Left lobe of liver (tissue), 2 donors: Measurements from ENCODE around the gene SYT3. TPM values are rescaled to one million over a fixed set of nuclear protein-coding genes. Genes with fewer than 3 reads are reported as not detected.
"Not testable (repeated sequence)": the region's sequence is repeated elsewhere in the genome, so short reads cannot be mapped to it uniquely, and the experiment has no call there.

ENCODE experiments used
- ATAC-seq: fragments of 200-7000 bp; cut with Tn5 transposase; one replicate; pipeline ENCODE4 v1.9.1; 2020; ENCODE audit warnings: mild to moderate bottlenecking, moderate library complexity
- DNase-seq: peaks from one replicate; pipeline ENCODE4 v3.0.0-alpha.2; 2020; ENCODE audit warnings: low spot score
- total RNA-seq: library from RNA; stranded (reverse); gene quantifications from one replicate; pipeline ENCODE4 v1.2.1, GENCODE V29; 2021
- donor health status: DM: no; HTN: no; CAD: no; lungs with moderate emphysema.
- donor health status: DM: no; HTN: yes; CAD: no.

Gene SYT3
- total RNA-seq, 1 donor from 2014 or later: not detected

DNA sequence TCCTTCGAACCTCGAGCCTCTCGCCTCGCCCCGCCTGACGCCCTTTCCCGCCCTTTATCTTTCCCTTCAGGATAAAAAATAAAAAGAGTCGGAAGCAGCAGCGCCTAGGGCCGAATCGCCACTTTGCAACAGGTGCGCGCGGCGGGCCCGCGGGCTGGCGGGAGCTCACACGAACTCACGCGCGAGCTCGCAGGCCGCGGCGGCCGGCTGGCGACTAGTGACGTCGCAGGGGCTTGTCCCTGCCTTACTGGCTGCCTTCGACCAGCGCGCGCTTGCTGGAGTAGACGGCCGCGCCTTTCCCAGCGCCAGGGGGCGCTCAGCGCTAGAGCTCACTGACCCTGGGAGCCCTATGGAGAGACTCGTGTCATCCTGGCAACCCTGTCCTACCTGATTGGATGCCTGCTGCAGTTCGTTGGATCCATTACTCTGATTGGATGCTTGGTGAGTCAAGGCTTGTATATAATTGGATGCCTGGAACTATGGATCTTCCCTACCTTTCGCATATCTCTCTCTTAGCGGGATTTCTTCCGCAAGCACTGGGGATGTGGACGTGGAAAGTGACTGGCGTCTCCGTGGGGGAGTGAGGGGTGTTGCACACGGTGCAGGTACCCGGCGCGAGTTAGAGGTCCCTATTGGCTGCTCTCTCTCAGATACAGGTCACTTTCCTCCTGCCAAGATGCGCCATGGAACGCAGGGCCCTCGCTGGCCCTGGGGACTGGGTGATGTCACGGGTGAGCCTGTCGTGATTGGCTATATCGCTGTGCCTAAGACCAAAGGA, 33.4 kb downstream of the SYT3 start:
- DNase-seq, ATAC-seq: not testable (repeated sequence)

DNA sequence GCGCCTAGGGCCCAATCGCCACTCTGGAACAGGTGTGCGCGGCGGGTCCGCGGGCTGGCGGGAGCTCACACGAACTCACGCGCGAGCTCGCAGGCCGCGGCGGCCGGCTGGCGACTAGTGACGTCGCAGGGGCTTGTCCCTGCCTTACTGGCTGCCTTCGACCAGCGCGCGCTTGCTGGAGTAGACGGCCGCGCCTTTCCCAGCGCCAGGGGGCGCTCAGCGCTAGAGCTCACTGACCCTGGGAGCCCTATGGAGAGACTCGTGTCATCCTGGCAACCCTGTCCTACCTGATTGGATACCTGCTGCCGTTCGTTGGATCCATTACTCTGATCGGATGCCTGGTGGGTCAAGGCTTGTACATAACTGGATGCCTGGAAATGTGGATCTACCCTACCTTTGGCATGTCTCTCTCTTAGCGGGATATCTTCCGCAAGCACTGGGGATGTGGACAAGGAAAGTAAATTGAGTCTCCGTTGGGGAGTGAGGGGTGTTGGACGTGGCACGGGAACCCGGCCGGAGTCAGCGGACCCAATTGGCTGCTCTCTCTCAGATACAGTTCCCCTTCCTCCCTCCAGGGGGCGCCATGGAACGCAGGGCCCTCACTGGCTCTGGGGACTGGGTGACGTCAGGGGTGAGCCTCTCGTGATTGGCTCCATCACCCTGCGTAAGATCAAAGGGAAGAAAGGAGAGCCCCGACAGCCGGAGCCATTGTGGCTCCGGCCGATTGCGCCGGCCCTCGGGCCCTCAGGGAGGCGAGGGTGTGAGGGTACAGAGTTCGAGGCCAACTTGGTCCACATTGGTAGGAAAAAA, 35.2 kb downstream of the SYT3 start:
- DNase-seq, ATAC-seq: not testable (repeated sequence)

DNA sequence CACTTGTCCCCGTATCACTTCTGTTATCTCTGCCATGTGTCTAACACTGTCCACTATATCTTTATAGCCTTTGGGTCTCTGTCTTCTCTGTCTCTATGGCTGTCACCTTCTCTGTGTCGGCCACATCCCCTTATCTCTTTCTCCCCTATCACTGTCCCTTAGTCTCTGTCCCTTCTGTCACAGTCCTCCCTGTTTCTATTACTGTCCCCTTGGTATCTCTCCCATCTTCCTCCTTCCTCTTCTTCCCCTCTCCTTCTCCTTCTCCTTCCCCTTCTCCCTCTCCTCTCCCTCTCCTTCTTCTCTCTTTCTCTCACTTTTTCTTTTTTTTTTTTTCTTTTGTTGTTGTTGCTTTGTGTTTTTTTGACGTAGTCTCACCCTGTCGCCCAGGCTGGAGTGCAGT, 36.7 kb downstream of the SYT3 start:
- ATAC-seq: no peak
- no peak for DNase-seq

DNA sequence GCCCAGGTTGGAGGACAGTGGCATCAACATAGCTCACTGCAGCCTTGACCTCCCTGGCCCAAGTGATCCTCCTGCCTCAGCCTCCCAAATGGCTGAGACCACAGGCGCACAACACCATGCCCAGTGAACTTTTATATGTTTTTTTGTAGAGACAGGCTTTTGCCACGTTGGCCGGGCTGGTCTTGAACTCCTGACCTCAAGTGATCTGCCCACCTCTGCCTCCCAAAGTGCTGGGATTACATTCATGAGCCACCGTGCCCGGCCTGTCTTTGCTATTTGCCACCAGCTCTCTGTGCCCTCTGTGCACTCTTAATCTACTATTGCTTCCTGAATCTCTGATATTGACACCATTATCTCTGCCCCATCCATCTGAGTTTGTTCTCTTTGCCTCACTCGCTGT, 37.2 kb downstream of the SYT3 start:
- no peak for DNase-seq
- ATAC-seq: no peak

GRCh38 chr19:50602089-50602422, 37.6 kb downstream of the SYT3 start:
- ATAC-seq (no peak), DNase-seq (no peak)

DNA sequence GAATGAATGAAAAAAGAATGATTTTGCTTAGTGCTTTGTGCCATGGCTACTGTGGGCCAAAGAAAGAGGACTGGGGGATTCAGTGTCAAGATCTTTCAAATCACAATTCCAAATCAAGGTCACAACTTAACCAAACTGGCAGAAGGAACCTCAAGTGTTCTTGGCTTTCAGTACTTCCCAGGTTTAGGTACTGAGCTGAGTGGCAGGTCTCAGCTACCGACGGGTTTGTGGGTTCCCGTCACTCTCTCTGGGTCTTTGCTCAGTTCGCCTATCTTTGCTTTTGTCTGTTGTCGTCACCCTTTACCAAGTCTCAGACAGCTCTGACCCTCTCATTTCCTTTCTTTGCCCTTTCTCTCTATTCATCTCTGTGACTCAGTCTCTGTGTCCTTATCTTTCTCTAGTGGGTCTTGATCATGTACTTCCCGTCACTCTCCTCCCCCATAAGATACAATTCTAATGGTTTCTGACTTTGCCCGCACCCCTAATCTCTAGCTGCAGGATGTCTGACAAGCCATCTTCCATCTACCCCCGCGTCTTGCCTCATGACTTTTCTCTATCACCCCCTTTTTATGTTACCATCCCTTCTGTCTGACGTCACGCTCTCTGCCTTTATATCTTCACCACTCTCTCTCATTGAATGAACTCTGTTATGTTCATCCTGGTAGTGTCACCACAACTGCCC, 38.1 kb downstream of the SYT3 start:
- DNase-seq: no peak
- no peak for ATAC-seq

GRCh38 chr19:50599427-50599826, 40.3 kb downstream of the SYT3 start:
- no peak for DNase-seq
- no peak for ATAC-seq

- DNase-seq (no peak), ATAC-seq (no peak)
Observed at GRCh38 chr19:50590191-50590590, 49.5 kb downstream of the SYT3 start.

DNA sequence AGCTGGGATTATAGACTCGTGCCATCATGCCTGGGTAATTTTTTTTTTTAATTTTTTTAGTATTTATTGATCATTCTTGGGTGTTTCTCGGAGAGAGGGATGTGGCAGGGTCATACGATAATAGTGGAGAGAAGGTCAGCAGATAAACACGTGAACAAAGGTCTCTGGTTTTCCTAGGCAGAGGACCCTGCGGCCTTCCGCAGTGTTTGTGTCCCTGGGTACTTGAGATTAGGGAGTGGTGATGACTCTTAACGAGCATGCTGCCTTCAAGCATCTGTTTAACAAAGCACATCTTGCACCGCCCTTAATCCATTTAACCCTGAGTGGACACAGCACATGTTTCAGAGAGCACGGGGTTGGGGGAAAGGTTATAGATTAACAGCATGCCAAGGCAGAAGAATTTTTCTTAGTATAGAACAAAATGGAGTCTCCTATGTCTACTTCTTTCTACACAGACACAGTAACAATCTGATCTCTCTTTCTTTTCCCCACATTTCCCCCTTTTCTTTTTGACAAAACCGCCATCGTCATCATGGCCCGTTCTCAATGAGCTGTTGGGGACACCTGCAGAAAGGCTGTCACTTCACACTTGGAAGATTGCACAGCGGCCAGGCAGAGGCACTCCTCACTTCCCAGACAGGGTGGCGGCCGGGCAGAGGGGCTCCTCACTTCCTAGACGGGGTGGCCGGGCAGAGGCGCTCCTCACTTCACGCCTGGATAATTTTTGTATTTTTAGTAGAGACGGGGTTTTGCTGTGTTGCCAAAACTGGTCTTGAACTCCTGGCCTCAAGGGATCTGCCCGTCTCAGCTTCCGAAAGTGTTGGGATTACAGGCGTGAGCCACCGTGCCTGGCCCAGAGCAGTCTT, 57.7 kb downstream of the SYT3 start:
- not testable (repeated sequence) for ATAC-seq, DNase-seq

GRCh38 chr19:50580970-50581634, 58.6 kb downstream of the SYT3 start:
- no peak for DNase-seq
- ATAC-seq: no peak

DNA sequence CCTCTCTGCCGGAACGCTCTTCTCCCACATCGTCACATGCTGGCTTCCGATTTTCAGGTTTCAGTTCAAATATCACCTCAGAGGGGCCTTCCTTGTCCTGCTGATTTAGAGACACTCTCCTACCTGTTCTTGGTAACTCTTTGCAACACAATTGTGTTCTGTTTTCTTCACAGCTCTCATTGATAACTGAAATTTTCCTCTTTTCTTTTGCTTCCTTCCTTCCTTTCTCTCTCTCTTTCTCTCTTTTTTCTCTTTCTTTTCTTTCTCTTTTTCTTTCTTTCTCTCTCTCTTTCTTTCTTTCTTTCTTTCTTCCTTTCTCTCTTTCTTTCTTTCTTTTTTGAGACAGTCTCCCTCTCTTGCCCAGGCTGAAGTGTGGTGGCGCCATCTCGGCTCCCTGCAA, 59.4 kb downstream of the SYT3 start:
- ATAC-seq: no peak

GRCh38 chr19:50576769-50577168, 62.9 kb downstream of the SYT3 start:
- not testable (repeated sequence) for ATAC-seq, DNase-seq

More for the DNA sequence above, 59.4 kb downstream of the SYT3 start:
- DNase-seq: no peak

DNA sequence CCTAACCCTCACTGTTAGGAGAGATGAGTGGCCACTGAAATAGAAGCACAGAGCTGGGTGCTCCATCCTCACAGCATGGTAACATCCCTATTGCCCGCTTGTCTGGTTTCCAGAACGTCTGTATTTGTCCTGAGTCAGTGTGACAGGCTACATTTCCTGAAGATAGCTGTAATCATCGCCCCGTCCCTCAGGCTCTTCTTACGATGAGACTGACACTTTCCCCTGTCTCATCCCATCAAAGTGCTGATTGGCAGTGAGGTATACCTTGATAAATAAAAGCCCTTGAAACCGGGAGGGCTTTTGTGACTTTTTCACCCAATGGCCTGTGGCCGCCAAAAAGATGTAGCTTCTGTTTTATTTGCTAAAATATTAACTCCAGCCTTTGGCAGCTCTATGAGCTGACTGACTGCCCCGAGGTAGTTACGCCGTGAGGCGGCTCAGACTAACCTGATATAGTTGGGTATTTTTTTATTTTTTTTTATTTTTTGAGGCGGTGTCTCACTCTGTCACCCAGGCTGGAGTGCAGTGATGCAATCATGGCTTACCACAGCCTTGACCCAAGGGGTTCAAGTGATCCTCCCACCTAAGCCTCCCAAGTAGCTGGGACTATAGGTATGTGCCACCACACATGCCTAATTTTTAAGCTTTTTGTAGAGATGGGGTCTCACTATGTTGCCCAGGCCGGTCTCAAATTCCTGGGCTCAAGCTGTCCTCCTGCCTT, 65.8 kb downstream of the SYT3 start:
- no peak for ATAC-seq
- no peak for DNase-seq

Other genes starting within 250 kb of the SYT3 start
- not detected for gene SPIB, start 220.9 kb downstream of the SYT3 start, total RNA-seq
- not detected for gene MYBPC2, start 207.0 kb downstream of the SYT3 start, total RNA-seq
- 55.2 TPM for gene EMC10, start 163.4 kb downstream of the SYT3 start, total RNA-seq
- 1.8 TPM for gene GARIN5A, start 163.0 kb downstream of the SYT3 start, total RNA-seq
- gene JOSD2, start 128.7 kb downstream of the SYT3 start, total RNA-seq: 22.8 TPM
- gene ASPDH, start 126.0 kb downstream of the SYT3 start, total RNA-seq: 61.1 TPM
- 0.53 TPM for gene LRRC4B, start 71.4 kb downstream of the SYT3 start, total RNA-seq
- gene C19orf81, start 9.6 kb upstream of the SYT3 start, total RNA-seq: not detected
- 0.23 TPM for gene SHANK1, start 79.9 kb upstream of the SYT3 start, total RNA-seq
- 2.8 TPM for gene CLEC11A, start 83.5 kb upstream of the SYT3 start, total RNA-seq
- gene GPR32, start 130.6 kb upstream of the SYT3 start, total RNA-seq: not detected
- not detected for gene ACP4, start 150.5 kb upstream of the SYT3 start, total RNA-seq
- gene KLK1, start 183.9 kb upstream of the SYT3 start, total RNA-seq: 0.75 TPM
- gene KLK15, start 193.7 kb upstream of the SYT3 start, total RNA-seq: not detected
- gene KLK3, start 215.0 kb upstream of the SYT3 start, total RNA-seq: not detected
- not detected for gene KLK2, start 233.6 kb upstream of the SYT3 start, total RNA-seq